CD4-positive, alpha-beta T cell (primary cell): ENCODE measurements around the gene GALNT10. TPM values are rescaled to one million over a fixed set of nuclear protein-coding genes. Genes with fewer than 3 reads are reported as not detected.

Source experiments
- ATAC-seq: fragments of 200-7000 bp; cut with Tn5 transposase; one replicate; pipeline ENCODE4 v1.10.0; 2022; ENCODE audit warnings: mild to moderate bottlenecking; ENCODE audit not compliant: poor library complexity
- CTCF ChIA-PET: fragments of 350-600 bp; sonication (Branson Sonifier 250); formaldehyde crosslinking; loops from one replicate; lab custom pipeline; 2021; ENCODE audit warnings: antibody characterized with exemption, inconsistent platforms; lab: Charles Lee
- POLR2A ChIA-PET: fragments of 350-600 bp; sonication (Branson Sonifier 250); formaldehyde crosslinking; loops from one replicate; lab custom pipeline; 2021; ENCODE audit warnings: antibody characterized with exemption, inconsistent platforms; lab: Charles Lee
- DNase-seq, 14 experiments: peaks; one replicate each; pipeline ENCODE4 v3.0.0-alpha.2; 2013 to 2020; ENCODE audit warnings: mixed read lengths in 2 of 14
- H3K27ac ChIP-seq, 2 donors: one replicate each; pipeline versions ENCODE4 v1.5.1 to v1.7.0; 2013; ENCODE audit warnings: low read length in 2 of 2, low read depth in 1 of 2, mild to moderate bottlenecking in 1 of 2
- H3K27me3 ChIP-seq, 2 experiments: 1 replicate in 1 of 2; 2 replicates in 1 of 2; pipeline versions ENCODE4 v1.6.1 to v1.7.0; 2013; ENCODE audit warnings: low read length in 2 of 2, control low read depth in 1 of 2, mild to moderate bottlenecking in 1 of 2, moderate library complexity in 1 of 2; ENCODE audit not compliant: insufficient read depth in 2 of 2, control insufficient read depth in 1 of 2
- H3K36me3 ChIP-seq: one replicate; pipeline ENCODE4 v1.6.1; 2013; ENCODE audit warnings: low read length, control low read depth; ENCODE audit not compliant: insufficient read depth
- H3K4me1 ChIP-seq: one replicate; pipeline ENCODE4 v1.6.1; 2013; ENCODE audit warnings: low read length, control low read depth; ENCODE audit not compliant: insufficient read depth
- H3K4me3 ChIP-seq: one replicate; pipeline ENCODE4 v1.5.1; 2013; ENCODE audit warnings: mild to moderate bottlenecking, low read length, moderate library complexity
- H3K9me3 ChIP-seq, 2 experiments: 1 replicate in 1 of 2; 2 replicates in 1 of 2; pipeline versions ENCODE4 v1.6.1 to v1.7.0; 2013; ENCODE audit warnings: low read length in 2 of 2, mild to moderate bottlenecking in 2 of 2, control low read depth in 1 of 2, moderate library complexity in 1 of 2; ENCODE audit not compliant: control insufficient read depth in 1 of 2, insufficient read depth in 1 of 2
- H3K27ac Mint-ChIP-seq: one replicate; pipeline ENCODE4 v1.8.0; 2020; ENCODE audit warnings: mixed read lengths
- H3K27me3 Mint-ChIP-seq: one replicate; pipeline ENCODE4 v1.8.0; 2021; ENCODE audit warnings: mixed read lengths
- H3K36me3 Mint-ChIP-seq: one replicate; pipeline ENCODE4 v1.8.0; 2021; ENCODE audit warnings: low read depth, mixed read lengths
- H3K4me1 Mint-ChIP-seq: one replicate; pipeline ENCODE4 v1.8.0; 2021; ENCODE audit warnings: low read depth, mixed read lengths
- H3K4me3 Mint-ChIP-seq: one replicate; pipeline ENCODE4 v1.8.0; 2020; ENCODE audit warnings: mild to moderate bottlenecking, mixed read lengths
- H3K9me3 Mint-ChIP-seq: one replicate; pipeline ENCODE4 v1.8.0; 2020; ENCODE audit warnings: mixed read lengths
- intact Hi-C, 2 experiments: fragments of 100-400 bp; cut with DNase I in 1 of 2; cut with micrococcal nuclease in 1 of 2; formaldehyde crosslinking; loops; one replicate each; pipeline versions ENCODE4 v1.15.1 to v1.9.0; 2023 to 2025; cut with DNase I, micrococcal nuclease
- total RNA-seq, 174 experiments: library from RNA in 2 of 174; stranded (reverse) in 2 of 174; gene quantifications; one replicate each; pipeline ENCODE4 v1.2.3 and lab custom pipeline; 2021 to 2026
- TF ChIP-seq, protein P1 (sequence below): fragments of 200-600 bp; IDR thresholded peaks from one replicate; pipeline ENCODE4 v1.8.0; 2022; ENCODE audit warnings: antibody characterized with exemption, mild to moderate bottlenecking

GALNT10 gene
- total RNA-seq, 2 experiments from 2014 or later = 21.7 to 23.0 TPM

DNA sequence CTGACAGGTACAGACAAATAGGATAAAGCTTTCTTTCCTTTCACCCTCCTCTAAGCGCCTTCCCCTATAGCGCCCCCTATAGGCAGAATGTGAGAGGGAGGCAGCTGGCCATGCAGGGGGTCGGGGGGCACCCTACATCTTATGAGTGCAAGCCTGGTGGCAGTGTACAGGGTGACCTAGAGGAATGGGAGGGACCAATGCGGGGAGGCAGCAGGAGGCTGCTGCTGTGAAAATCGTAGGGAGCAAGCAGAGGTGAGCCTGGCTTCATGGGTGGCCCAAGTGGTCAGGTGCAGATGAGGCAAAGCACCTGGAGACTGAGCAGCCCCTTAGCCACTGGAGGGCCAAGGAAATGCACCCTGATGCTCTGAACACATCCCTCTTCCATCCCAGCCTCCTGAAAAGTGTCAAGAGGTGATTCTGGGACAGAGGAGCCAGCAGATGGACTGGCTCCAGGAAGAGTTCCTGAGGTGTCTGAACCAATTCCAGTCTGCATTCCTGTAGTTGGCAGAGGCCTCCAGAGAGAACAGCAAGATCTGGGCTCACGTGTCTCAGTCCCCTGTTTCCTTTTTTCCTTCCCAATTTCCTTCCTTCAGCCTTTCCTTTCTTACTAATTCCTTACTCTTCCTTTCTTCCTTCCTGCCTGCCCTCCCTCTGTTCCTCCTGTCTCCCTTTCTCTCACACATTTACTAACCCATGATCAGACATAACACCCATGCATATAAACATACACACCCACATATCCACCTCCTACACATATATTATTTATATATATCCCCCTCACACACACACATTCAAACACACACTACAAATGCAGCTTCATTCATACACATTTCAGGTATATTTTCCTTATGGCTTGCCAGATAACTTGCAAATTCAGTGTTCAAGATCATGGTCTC, 32.8 kb upstream of the GALNT10 start:
- no peak overlapping the region for H3K27ac ChIP-seq
- H3K4me1 Mint-ChIP-seq = no peaks in the 10 kb centered on the region
- intact Hi-C loops = no loop called here
- TF ChIP-seq, protein P1, sequence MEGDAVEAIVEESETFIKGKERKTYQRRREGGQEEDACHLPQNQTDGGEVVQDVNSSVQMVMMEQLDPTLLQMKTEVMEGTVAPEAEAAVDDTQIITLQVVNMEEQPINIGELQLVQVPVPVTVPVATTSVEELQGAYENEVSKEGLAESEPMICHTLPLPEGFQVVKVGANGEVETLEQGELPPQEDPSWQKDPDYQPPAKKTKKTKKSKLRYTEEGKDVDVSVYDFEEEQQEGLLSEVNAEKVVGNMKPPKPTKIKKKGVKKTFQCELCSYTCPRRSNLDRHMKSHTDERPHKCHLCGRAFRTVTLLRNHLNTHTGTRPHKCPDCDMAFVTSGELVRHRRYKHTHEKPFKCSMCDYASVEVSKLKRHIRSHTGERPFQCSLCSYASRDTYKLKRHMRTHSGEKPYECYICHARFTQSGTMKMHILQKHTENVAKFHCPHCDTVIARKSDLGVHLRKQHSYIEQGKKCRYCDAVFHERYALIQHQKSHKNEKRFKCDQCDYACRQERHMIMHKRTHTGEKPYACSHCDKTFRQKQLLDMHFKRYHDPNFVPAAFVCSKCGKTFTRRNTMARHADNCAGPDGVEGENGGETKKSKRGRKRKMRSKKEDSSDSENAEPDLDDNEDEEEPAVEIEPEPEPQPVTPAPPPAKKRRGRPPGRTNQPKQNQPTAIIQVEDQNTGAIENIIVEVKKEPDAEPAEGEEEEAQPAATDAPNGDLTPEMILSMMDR = peak; percentile 18
- no peak overlapping the region for H3K4me3 ChIP-seq
- peak in 2 of 14 experiments; percentile 9 to 16 for DNase-seq
- peaks cover 41% of the 10 kb centered on the region for H3K27me3 Mint-ChIP-seq
- H3K27me3 ChIP-seq = peaks cover 0 to 3% of the 10 kb centered on the region in 2 experiments
- H3K36me3 Mint-ChIP-seq = no peaks in the 10 kb centered on the region
- POLR2A ChIA-PET = no interaction called here
- H3K36me3 ChIP-seq = no peaks in the 10 kb centered on the region
- no peaks in the 10 kb centered on the region for H3K4me1 ChIP-seq
- H3K9me3 ChIP-seq = no peaks in the 10 kb centered on the region
- H3K27ac Mint-ChIP-seq = no peak overlapping the region
- CTCF ChIA-PET = interaction anchor here (1.1 kb wide), 1 partner anchor 86 kb away, joined by 3 read pairs; no protein-coding TSS in a partner anchor
- H3K9me3 Mint-ChIP-seq = no peaks in the 10 kb centered on the region
- H3K4me3 Mint-ChIP-seq = no peak overlapping the region
- ATAC-seq = no peak

DNA sequence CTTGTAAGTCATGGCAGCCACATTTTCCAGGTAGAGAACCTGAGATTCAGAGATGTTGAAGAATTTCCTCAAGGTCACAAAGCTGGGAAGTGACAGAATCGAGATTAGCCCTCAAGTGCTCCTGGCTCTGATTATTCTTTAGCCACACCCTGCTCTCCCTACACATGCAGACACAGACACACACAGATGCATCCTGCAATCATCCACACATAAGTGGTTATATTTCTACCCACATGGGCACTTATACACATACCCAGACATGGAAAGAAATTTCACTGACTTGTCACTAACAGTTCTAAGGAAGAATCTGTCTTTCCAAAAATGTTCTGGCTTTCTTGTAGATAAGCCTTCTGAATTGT, 32.2 kb upstream of the GALNT10 start:
- intact Hi-C loops = no loop called here
- ChIA-PET CTCF (interaction anchor here (1.1 kb wide), 1 partner anchor 86 kb away, joined by 3 read pairs; no protein-coding TSS in a partner anchor), POLR2A (no interaction called here)
- H3K27ac Mint-ChIP-seq = no peak overlapping the region
- Histone ChIP-seq H3K27ac (no peak overlapping the region), H3K4me3 (no peak overlapping the region), H3K9me3 (no peaks in the 10 kb centered on the region), H3K36me3 (no peaks in the 10 kb centered on the region), H3K27me3 (no peaks in the 10 kb centered on the region), H3K4me1 (no peaks in the 10 kb centered on the region)
- TF ChIP-seq, protein P1 = no peak
- H3K27me3 Mint-ChIP-seq = peaks cover 47% of the 10 kb centered on the region
- H3K4me1 Mint-ChIP-seq = no peaks in the 10 kb centered on the region
- no peaks in the 10 kb centered on the region for H3K36me3 Mint-ChIP-seq
- no peaks in the 10 kb centered on the region for H3K9me3 Mint-ChIP-seq
- H3K4me3 Mint-ChIP-seq = no peak overlapping the region
- ATAC-seq (no peak), DNase-seq (no peak)

DNA sequence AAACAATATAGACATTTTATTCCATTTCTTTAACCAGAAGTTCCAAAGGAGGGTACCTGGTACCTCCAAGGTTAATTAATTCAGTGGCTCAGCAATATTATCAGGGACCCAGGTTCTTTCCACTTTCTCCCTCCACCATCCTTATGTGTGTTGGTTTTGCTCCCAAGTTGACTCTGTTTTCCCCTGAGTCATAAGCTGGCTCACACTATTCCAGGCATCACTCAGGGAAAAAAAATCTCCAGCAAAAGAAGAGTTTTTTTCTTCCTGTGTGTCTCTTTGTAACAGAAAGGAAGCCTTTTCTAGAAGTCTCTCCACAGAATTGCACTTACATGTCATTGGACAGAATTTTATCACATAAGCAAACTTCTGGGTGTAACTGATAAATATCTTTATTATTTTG, 31.2 kb upstream of the GALNT10 start:
- TF ChIP-seq, protein P1 = no peak
- DNase-seq (no peak), ATAC-seq (no peak)
- H3K4me3 ChIP-seq = no peak overlapping the region
- POLR2A ChIA-PET = no interaction called here
- intact Hi-C loops = no loop called here
- H3K9me3 Mint-ChIP-seq = no peaks in the 10 kb centered on the region
- H3K36me3 Mint-ChIP-seq = no peaks in the 10 kb centered on the region
- H3K4me3 Mint-ChIP-seq = no peak overlapping the region
- no peaks in the 10 kb centered on the region for H3K4me1 Mint-ChIP-seq
- peaks cover 57% of the 10 kb centered on the region for H3K27me3 Mint-ChIP-seq
- no peak overlapping the region for H3K27ac ChIP-seq
- H3K27ac Mint-ChIP-seq = no peak overlapping the region
- no peaks in the 10 kb centered on the region for H3K27me3 ChIP-seq
- CTCF ChIA-PET = no interaction called here
- H3K4me1 ChIP-seq = no peaks in the 10 kb centered on the region
- H3K36me3 ChIP-seq = no peaks in the 10 kb centered on the region
- no peaks in the 10 kb centered on the region for H3K9me3 ChIP-seq
